ENCODE data around the gene CAV2.

Gene CAV2

DNA sequence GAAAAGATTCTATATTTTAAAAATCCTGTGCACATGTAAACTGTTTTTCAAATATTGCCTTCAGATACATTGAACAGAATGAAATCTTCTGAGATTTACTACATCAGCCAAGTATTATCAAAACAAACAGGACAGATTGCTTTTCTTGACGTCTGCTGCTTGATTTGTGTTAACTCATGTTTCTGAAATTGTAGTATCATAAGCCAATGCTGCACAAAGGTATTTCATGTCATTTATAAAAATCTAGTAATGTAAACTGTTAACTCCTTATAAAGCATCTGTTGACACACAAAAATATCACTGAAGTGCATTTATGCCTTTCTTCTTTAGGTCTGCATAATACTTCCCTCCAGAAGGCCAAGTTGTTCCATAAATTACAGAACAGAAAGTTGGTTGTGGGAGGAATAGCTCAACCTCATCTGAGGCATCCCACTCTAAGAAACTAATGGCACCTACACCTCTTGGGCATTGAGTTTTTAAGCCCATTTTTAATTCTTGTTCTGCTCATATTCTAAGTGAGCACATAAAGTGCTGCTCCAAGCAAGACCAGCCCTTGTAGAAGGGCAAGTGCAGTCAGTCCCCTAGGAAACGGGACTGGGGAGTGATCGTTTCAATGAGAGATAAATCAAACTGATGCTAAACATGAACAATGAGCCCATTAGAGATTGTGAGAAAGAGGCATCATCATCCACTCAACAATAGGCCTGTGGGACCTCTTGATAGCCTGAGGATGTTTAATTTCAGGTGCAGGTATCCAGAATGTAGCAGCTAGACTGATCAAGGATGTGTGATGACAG is 53.8 kb downstream of the CAV2 start:
- Histone ChIP-seq H3K4me3 (ENCODE audit: low read depth, low read length) (no peak overlapping the region), H3K4me1 (no peaks in the 10 kb centered on the region), H3K9me3 (no peaks in the 10 kb centered on the region), H3K36me3 (no peaks in the 10 kb centered on the region), H3K27me3 (no peaks in the 10 kb centered on the region)
- DNase-seq: no peak
- TF ChIP-seq, protein P1, sequence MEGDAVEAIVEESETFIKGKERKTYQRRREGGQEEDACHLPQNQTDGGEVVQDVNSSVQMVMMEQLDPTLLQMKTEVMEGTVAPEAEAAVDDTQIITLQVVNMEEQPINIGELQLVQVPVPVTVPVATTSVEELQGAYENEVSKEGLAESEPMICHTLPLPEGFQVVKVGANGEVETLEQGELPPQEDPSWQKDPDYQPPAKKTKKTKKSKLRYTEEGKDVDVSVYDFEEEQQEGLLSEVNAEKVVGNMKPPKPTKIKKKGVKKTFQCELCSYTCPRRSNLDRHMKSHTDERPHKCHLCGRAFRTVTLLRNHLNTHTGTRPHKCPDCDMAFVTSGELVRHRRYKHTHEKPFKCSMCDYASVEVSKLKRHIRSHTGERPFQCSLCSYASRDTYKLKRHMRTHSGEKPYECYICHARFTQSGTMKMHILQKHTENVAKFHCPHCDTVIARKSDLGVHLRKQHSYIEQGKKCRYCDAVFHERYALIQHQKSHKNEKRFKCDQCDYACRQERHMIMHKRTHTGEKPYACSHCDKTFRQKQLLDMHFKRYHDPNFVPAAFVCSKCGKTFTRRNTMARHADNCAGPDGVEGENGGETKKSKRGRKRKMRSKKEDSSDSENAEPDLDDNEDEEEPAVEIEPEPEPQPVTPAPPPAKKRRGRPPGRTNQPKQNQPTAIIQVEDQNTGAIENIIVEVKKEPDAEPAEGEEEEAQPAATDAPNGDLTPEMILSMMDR (IDR thresholded peaks at IDR 0.05; ENCODE audit: low read depth, low read length): no peak

DNA sequence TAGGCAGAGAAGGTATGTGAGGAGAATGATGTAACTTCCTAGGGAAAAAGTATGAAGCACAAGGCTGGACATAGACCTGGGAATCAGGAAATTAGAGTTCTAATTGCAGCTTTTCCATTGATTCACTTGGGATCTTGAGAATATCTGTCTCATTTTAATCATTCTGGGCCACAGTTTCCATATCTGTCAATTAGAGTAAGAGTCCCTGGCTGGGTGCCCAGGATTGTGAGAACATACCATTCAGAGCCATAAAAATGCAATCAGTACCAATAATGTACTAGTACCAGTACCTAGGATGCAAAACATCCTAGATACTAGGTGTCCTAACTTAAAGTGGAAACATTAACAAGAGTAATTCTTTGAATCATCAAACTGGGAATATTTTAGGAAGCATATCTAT is 54.9 kb downstream of the CAV2 start:
- DNase-seq: no peak
- Histone ChIP-seq H3K27me3 (no peaks in the 10 kb centered on the region), H3K4me1 (no peaks in the 10 kb centered on the region), H3K4me3 (ENCODE audit: low read depth, low read length) (no peak overlapping the region), H3K9me3 (no peaks in the 10 kb centered on the region), H3K36me3 (no peaks in the 10 kb centered on the region)
- TF ChIP-seq, protein P1 (IDR thresholded peaks at IDR 0.05; ENCODE audit: low read depth, low read length): no peak

DNA sequence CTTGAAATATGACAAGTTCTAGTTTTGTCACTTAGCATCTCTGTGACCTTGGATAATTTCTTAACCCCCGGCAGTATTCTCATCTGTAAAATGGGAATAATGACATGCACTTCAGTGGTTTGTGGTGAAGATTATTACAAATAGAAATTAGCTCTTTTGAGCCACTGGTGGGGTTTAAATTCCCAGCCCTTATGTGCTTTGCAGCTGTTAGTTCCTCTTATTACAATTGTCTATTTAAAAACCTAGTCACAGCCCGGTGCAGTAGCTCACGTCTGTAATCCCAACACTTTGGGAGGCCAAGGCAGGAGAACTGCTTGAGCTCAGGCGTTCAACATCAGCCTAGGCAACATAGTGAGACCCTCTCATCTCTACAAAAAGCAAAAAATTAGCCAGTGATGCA is 55.4 kb downstream of the CAV2 start:
- no peaks in the 10 kb centered on the region for H3K9me3 ChIP-seq
- no peaks in the 10 kb centered on the region for H3K4me1 ChIP-seq
- no peak for DNase-seq
- no peak overlapping the region for H3K4me3 ChIP-seq (ENCODE audit: low read depth, low read length)
- H3K27me3 ChIP-seq: no peaks in the 10 kb centered on the region
- no peaks in the 10 kb centered on the region for H3K36me3 ChIP-seq
- TF ChIP-seq, protein P1 (IDR thresholded peaks at IDR 0.05; ENCODE audit: low read depth, low read length): no peak

- no peaks in the 10 kb centered on the region for H3K36me3 ChIP-seq
- no peak for DNase-seq
Measured at GRCh38 chr7:116557066-116557585, 57.6 kb downstream of the CAV2 start.

DNA sequence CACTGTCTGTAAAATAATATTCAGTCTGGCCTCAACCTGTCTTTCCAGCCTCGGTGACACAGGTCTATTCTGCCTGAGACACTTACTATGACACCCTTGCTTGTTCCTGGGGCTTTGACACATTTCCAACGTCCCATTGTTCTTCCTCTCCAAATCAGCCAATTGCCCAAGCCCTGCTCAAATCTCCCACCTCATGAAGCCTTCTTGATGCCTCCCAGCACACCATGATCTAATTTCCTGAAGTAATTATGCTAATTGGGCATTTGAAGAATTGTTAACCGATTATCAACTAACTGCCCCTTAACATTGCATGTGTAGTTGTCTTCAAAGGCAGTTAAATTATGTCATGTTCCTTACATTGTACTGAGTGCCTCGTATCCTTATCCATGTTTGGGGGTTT is 58.4 kb downstream of the CAV2 start:
- no peak overlapping the region for H3K4me3 ChIP-seq (ENCODE audit: low read depth, low read length)
- no peak for DNase-seq
- H3K36me3 ChIP-seq: no peaks in the 10 kb centered on the region
- H3K9me3 ChIP-seq: no peaks in the 10 kb centered on the region
- no peaks in the 10 kb centered on the region for H3K4me1 ChIP-seq
- H3K27me3 ChIP-seq: no peaks in the 10 kb centered on the region
- TF ChIP-seq, protein P1 (IDR thresholded peaks at IDR 0.05; ENCODE audit: low read depth, low read length): no peak

More at GRCh38 chr7:116557066-116557585, 57.6 kb downstream of the CAV2 start:
- Histone ChIP-seq H3K9me3 (no peaks in the 10 kb centered on the region), H3K4me3 (ENCODE audit: low read depth, low read length) (no peak overlapping the region), H3K27me3 (no peaks in the 10 kb centered on the region), H3K4me1 (no peaks in the 10 kb centered on the region)
- TF ChIP-seq, protein P1 (IDR thresholded peaks at IDR 0.05; ENCODE audit: low read depth, low read length): no peak

Data from BE2C (cell line).